Measurements from ENCODE around the gene VAMP8. TPM values are rescaled to one million over a fixed set of nuclear protein-coding genes. Genes with fewer than 3 reads are reported as not detected.
A peak's percentile ranks its signal among the peaks of the same experiment; 100 is the strongest.

The VAMP8 gene
- total and polyA plus RNA-seq, 5 donors from 2014 or later = 105 to 484 (median 394) TPM

DNA sequence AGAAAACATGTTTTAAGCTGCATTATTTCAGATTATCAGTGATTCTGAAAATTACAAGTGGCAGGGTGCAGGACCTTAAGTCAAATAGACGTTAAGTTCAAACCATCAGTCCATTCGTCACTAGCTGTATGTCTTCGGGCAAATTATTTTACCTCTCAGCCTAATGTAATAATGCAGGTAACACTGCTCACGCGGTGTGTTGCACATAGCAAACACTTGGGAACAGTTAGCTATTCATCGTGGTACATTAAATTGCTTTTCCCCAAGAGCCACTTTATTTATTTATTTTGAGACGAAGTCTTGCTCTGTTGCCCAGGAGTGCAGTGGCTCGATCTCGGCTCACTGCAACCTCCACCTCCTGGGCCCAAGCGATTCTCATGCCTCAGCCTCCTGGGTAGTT lies 28.3 kb upstream of the VAMP8 start:
- ATAC-seq (ENCODE audit: low read depth in 2 of 2) = no peak
- H3K27me3 Mint-ChIP-seq = no peaks in the 10 kb centered on the region
- H3K27ac Mint-ChIP-seq = no peak overlapping the region
- peaks cover 51% of the 10 kb centered on the region for H3K36me3 ChIP-seq (ENCODE audit: control insufficient read depth, insufficient read depth, low read length)
- H3K9me3 Mint-ChIP-seq = no peaks in the 10 kb centered on the region
- no peak overlapping the region for H3K27ac ChIP-seq (ENCODE audit: insufficient read depth, low read length, poor library complexity, severe bottlenecking)
- peaks cover 25% of the 10 kb centered on the region for H3K36me3 Mint-ChIP-seq
- H3K27me3 ChIP-seq (ENCODE audit: control insufficient read depth, insufficient read depth, low read length) = no peaks in the 10 kb centered on the region
- H3K4me3 Mint-ChIP-seq = no peak overlapping the region
- H3K4me1 Mint-ChIP-seq = peaks cover 0 to 8% (median 5%) of the 10 kb centered on the region in 4 donors
- H3K4me3 ChIP-seq (ENCODE audit: low read depth, low read length) = no peak overlapping the region
- H3K9me3 ChIP-seq (ENCODE audit: control insufficient read depth in 2 of 2, low read length in 2 of 2) = no peaks in the 10 kb centered on the region
- no peak for DNase-seq
- no peaks in the 10 kb centered on the region for H3K4me1 ChIP-seq (ENCODE audit: control insufficient read depth, insufficient read depth, low read length, poor library complexity, severe bottlenecking)

DNA sequence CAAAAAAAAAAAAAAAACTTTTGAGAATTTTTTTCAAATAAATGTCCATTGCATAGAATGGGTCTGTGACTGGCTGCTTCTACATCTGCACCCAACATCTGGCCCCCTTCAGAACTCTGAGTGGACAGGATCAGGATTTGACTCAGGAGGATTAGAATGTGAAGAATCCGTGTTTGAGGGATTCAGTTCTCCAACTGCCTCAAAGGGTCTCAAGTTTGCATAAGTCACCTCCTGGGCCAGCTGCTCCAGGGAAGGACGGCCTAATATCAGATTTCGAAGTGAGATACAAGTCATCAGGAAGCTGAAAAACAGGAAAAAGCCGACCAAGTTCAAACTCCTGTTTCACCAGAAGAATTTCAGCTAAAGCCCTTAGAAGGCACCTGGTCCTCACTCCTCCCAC lies 27.6 kb upstream of the VAMP8 start:
- H3K4me1 ChIP-seq (ENCODE audit: control insufficient read depth, insufficient read depth, low read length, poor library complexity, severe bottlenecking) = no peaks in the 10 kb centered on the region
- ATAC-seq (ENCODE audit: low read depth in 2 of 2) = no peak
- H3K36me3 ChIP-seq (ENCODE audit: control insufficient read depth, insufficient read depth, low read length) = peaks cover 51% of the 10 kb centered on the region
- Mint-ChIP-seq H3K27me3 (no peaks in the 10 kb centered on the region), H3K4me3 (no peak overlapping the region), H3K27ac (no peak overlapping the region), H3K36me3 (peaks cover 24% of the 10 kb centered on the region), H3K9me3 (no peaks in the 10 kb centered on the region), H3K4me1 (peaks cover 0 to 8% (median 4%) of the 10 kb centered on the region in 4 donors)
- DNase-seq = no peak
- no peaks in the 10 kb centered on the region for H3K27me3 ChIP-seq (ENCODE audit: control insufficient read depth, insufficient read depth, low read length)
- H3K4me3 ChIP-seq (ENCODE audit: low read depth, low read length) = no peak overlapping the region
- no peak overlapping the region for H3K27ac ChIP-seq (ENCODE audit: insufficient read depth, low read length, poor library complexity, severe bottlenecking)
- H3K9me3 ChIP-seq (ENCODE audit: control insufficient read depth in 2 of 2, low read length in 2 of 2) = no peaks in the 10 kb centered on the region

GRCh38 chr2:85550486-85550885 lies 26.9 kb upstream of the VAMP8 start:
- H3K27me3 Mint-ChIP-seq = no peaks in the 10 kb centered on the region
- Histone ChIP-seq H3K27me3 (ENCODE audit: control insufficient read depth, insufficient read depth, low read length) (no peaks in the 10 kb centered on the region), H3K36me3 (ENCODE audit: control insufficient read depth, insufficient read depth, low read length) (peaks cover 50% of the 10 kb centered on the region), H3K4me3 (ENCODE audit: low read depth, low read length) (no peak overlapping the region), H3K27ac (ENCODE audit: insufficient read depth, low read length, poor library complexity, severe bottlenecking) (no peak overlapping the region), H3K9me3 (ENCODE audit: control insufficient read depth in 2 of 2, low read length in 2 of 2) (no peaks in the 10 kb centered on the region), H3K4me1 (ENCODE audit: control insufficient read depth, insufficient read depth, low read length, poor library complexity, severe bottlenecking) (no peaks in the 10 kb centered on the region)
- ATAC-seq (ENCODE audit: low read depth in 2 of 2) = no peak
- peaks cover 24% of the 10 kb centered on the region for H3K36me3 Mint-ChIP-seq
- no peak overlapping the region for H3K4me3 Mint-ChIP-seq
- peaks cover 0 to 8% (median 4%) of the 10 kb centered on the region in 4 donors for H3K4me1 Mint-ChIP-seq
- H3K27ac Mint-ChIP-seq = no peak overlapping the region
- DNase-seq = no peak
- H3K9me3 Mint-ChIP-seq = no peaks in the 10 kb centered on the region

GRCh38 chr2:85551698-85552678 lies 25.4 kb upstream of the VAMP8 start:
- H3K9me3 ChIP-seq (ENCODE audit: control insufficient read depth in 2 of 2, low read length in 2 of 2) = no peaks in the 10 kb centered on the region
- Mint-ChIP-seq H3K4me3 (no peak overlapping the region), H3K27ac (peak overlapping the region in 2 of 3 donors; percentile 66 to 75), H3K4me1 (peaks cover 4 to 8% (median 4%) of the 10 kb centered on the region in 4 donors), H3K9me3 (no peaks in the 10 kb centered on the region), H3K36me3 (peaks cover 30% of the 10 kb centered on the region), H3K27me3 (no peaks in the 10 kb centered on the region)
- no peaks in the 10 kb centered on the region for H3K4me1 ChIP-seq (ENCODE audit: control insufficient read depth, insufficient read depth, low read length, poor library complexity, severe bottlenecking)
- ATAC-seq (ENCODE audit: low read depth in 2 of 2) (peak; percentile 91 to 95), DNase-seq (peak; percentile 79 to 92 (median 89))
- no peak overlapping the region for H3K4me3 ChIP-seq (ENCODE audit: low read depth, low read length)
- H3K36me3 ChIP-seq (ENCODE audit: control insufficient read depth, insufficient read depth, low read length) = peaks cover 44% of the 10 kb centered on the region
- no peaks in the 10 kb centered on the region for H3K27me3 ChIP-seq (ENCODE audit: control insufficient read depth, insufficient read depth, low read length)
- no peak overlapping the region for H3K27ac ChIP-seq (ENCODE audit: insufficient read depth, low read length, poor library complexity, severe bottlenecking)

DNA sequence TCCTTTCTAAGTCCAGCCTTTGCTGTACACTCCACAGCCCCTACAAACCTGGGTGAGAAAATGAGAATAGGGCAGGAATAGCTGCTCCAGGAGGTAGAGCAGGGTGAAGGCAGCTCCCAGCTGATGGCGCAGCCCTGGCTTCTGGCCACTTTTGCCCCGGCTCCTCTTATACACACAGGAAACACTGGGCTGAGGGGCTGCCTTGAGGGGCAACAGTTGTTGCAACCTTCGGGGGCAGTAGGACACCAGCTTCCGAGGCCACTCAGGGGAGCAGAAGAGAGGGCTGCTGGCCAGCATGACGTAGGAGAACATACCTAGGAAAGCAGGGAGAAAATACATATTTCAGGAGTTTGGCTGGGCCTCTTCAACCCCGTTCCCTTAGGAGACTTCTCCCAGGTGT lies 24.2 kb upstream of the VAMP8 start:
- Mint-ChIP-seq H3K4me3 (no peak overlapping the region), H3K4me1 (peaks cover 4 to 12% (median 8%) of the 10 kb centered on the region in 4 donors), H3K27ac (peak overlapping the region in 1 of 3 donors; percentile 73), H3K27me3 (no peaks in the 10 kb centered on the region), H3K36me3 (peaks cover 35% of the 10 kb centered on the region), H3K9me3 (no peaks in the 10 kb centered on the region)
- Histone ChIP-seq H3K36me3 (ENCODE audit: control insufficient read depth, insufficient read depth, low read length) (peaks cover 47% of the 10 kb centered on the region), H3K4me3 (ENCODE audit: low read depth, low read length) (no peak overlapping the region), H3K4me1 (ENCODE audit: control insufficient read depth, insufficient read depth, low read length, poor library complexity, severe bottlenecking) (no peaks in the 10 kb centered on the region), H3K9me3 (ENCODE audit: control insufficient read depth in 2 of 2, low read length in 2 of 2) (no peaks in the 10 kb centered on the region), H3K27me3 (ENCODE audit: control insufficient read depth, insufficient read depth, low read length) (no peaks in the 10 kb centered on the region), H3K27ac (ENCODE audit: insufficient read depth, low read length, poor library complexity, severe bottlenecking) (no peak overlapping the region)
- no peak for ATAC-seq (ENCODE audit: low read depth in 2 of 2)
- DNase-seq = no peak

DNA sequence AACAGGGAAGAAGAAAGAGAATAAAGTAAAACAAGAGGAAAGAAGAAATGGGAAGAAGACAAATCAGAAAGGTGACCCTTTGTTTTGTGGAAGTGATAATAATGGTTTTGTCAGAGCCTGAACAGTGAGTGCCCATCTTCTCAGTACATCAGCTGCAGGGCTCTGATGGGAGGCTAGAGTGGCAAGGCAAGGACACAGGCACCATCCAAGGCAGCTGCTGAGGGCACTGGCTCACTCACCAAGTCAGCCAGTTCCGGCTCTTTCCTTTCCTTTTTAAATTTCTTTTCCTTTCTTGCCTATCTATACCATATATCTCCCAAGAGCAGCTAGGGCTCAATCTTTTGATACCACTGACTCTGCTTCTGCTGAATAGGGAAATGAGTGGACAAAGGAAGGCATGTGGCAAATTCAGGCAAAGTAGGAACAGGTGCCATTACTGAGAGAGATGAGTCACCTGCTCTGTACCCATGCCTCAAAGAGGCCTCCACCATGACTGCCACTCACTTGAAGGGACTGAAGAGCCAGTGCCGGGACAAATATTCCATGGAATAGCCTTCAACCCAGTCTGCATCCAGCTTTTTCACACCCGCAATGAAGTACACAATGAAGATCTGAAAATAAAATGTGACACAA lies 22.3 kb upstream of the VAMP8 start:
- Histone ChIP-seq H3K27ac (ENCODE audit: insufficient read depth, low read length, poor library complexity, severe bottlenecking) (no peak overlapping the region), H3K36me3 (ENCODE audit: control insufficient read depth, insufficient read depth, low read length) (peaks cover 49% of the 10 kb centered on the region), H3K4me1 (ENCODE audit: control insufficient read depth, insufficient read depth, low read length, poor library complexity, severe bottlenecking) (no peaks in the 10 kb centered on the region), H3K4me3 (ENCODE audit: low read depth, low read length) (no peak overlapping the region), H3K9me3 (ENCODE audit: control insufficient read depth in 2 of 2, low read length in 2 of 2) (no peaks in the 10 kb centered on the region), H3K27me3 (ENCODE audit: control insufficient read depth, insufficient read depth, low read length) (no peaks in the 10 kb centered on the region)
- ATAC-seq (ENCODE audit: low read depth in 2 of 2) (no peak), DNase-seq (no peak)
- Mint-ChIP-seq H3K27me3 (no peaks in the 10 kb centered on the region), H3K27ac (no peak overlapping the region), H3K4me1 (peaks cover 4 to 24% (median 16%) of the 10 kb centered on the region in 4 donors), H3K36me3 (peaks cover 29% of the 10 kb centered on the region), H3K4me3 (peak overlapping the region in 1 of 4 donors; percentile 36), H3K9me3 (no peaks in the 10 kb centered on the region)

- Histone ChIP-seq H3K36me3 (ENCODE audit: control insufficient read depth, insufficient read depth, low read length) (peaks cover 33% of the 10 kb centered on the region), H3K4me3 (ENCODE audit: low read depth, low read length) (no peak overlapping the region), H3K4me1 (ENCODE audit: control insufficient read depth, insufficient read depth, low read length, poor library complexity, severe bottlenecking) (peaks cover 14% of the 10 kb centered on the region), H3K27ac (ENCODE audit: insufficient read depth, low read length, poor library complexity, severe bottlenecking) (no peak overlapping the region), H3K9me3 (ENCODE audit: control insufficient read depth in 2 of 2, low read length in 2 of 2) (no peaks in the 10 kb centered on the region), H3K27me3 (ENCODE audit: control insufficient read depth, insufficient read depth, low read length) (no peaks in the 10 kb centered on the region)
- peaks cover 19% of the 10 kb centered on the region for H3K36me3 Mint-ChIP-seq
- H3K4me1 Mint-ChIP-seq = peaks cover 8 to 38% (median 20%) of the 10 kb centered on the region in 4 donors
- no peak overlapping the region for H3K4me3 Mint-ChIP-seq
- H3K27ac Mint-ChIP-seq = no peak overlapping the region
- H3K27me3 Mint-ChIP-seq = no peaks in the 10 kb centered on the region
- ATAC-seq (ENCODE audit: low read depth in 2 of 2) (no peak), DNase-seq (no peak)
- peaks cover 0 to 2% (median 0%) of the 10 kb centered on the region in 7 donors for H3K9me3 Mint-ChIP-seq
These were observed 20.3 kb upstream of the VAMP8 start for GRCh38 chr2:85557130-85557529.
